K562 (cell line): ENCODE results near the gene RSU1. TPM values are rescaled to one million over a fixed set of nuclear protein-coding genes. Genes with fewer than 3 reads are reported as not detected.

Source experiments
- ATAC-seq: fragments of 200-7000 bp; cut with Tn5 transposase; 3 replicates; pipeline ENCODE4 v1.9.1; 2020; ENCODE audit warnings: moderate library complexity
- BruUV-seq: library from RNA; stranded (reverse); fragments of 400-500 nt; replicated peaks from 2 replicates; lab custom pipeline; 2021; lab: Mats Ljungman, UMichigan
- CTCF ChIA-PET: fragments of 300-600 bp; formaldehyde crosslinking; extraction: SDS; loops from one replicate; lab custom pipeline; 2021; ENCODE audit warnings: low intra/inter-chr PET ratio; lab: Yijun Ruan, JAX
- POLR2A ChIA-PET: fragments of 300-600, 350-650 bp; sonication (Branson Sonifier 250); formaldehyde crosslinking; extraction: SDS; loops from one replicate; lab custom pipeline; 2021; ENCODE audit warnings: antibody characterized with exemption, inconsistent platforms; lab: Yijun Ruan, JAX
- DNase-seq, 4 experiments: peaks; one replicate each; pipeline versions ENCODE4 v3.0.0 to v3.0.0-alpha.2; 2011 to 2018; ENCODE audit warnings: low spot score in 3 of 4, mixed read lengths in 3 of 4; ENCODE audit errors: extremely low read depth in 1 of 4
- FAIRE-seq: peaks from 2 replicates; lab custom pipeline; 2011; peaks lifted over from hg19 to GRCh38; lab: Jason Lieb, UNC
- H2AFZ ChIP-seq: 2 replicates; pipeline ENCODE4 v1.6.0; 2011; ENCODE audit warnings: low read depth, low read length, control low read depth, inconsistent platforms
- H3K27ac ChIP-seq: fragments of 200-600 bp; 3 replicates; pipeline ENCODE4 v1.8.0; 2011; ENCODE audit warnings: low read depth, mild to moderate bottlenecking, control low read depth, inconsistent platforms, low read length, moderate library complexity, mixed read lengths; ENCODE audit errors: extremely low read depth
- H3K27me3 ChIP-seq, 2 experiments: fragments of 300-600 bp in 1 of 2; 2 replicates in 1 of 2; 3 replicates in 1 of 2; pipeline versions ENCODE4 v1.6.0 to v1.8.0; 2011; ENCODE audit warnings: inconsistent platforms in 2 of 2, low read length in 2 of 2, mild to moderate bottlenecking in 1 of 2, mixed read lengths in 1 of 2, moderate library complexity in 1 of 2; ENCODE audit not compliant: control insufficient read depth in 2 of 2, insufficient read depth in 2 of 2
- H3K36me3 ChIP-seq: fragments of 300-600 bp; 3 replicates; pipeline ENCODE4 v1.8.0; 2011; ENCODE audit warnings: mild to moderate bottlenecking, low read length, inconsistent platforms; ENCODE audit not compliant: control insufficient read depth, insufficient read depth
- H3K4me1 ChIP-seq, 2 experiments: fragments of 200-600 bp in 1 of 2; replicated peaks in 1 of 2; 2 replicates in 1 of 2; 3 replicates in 1 of 2; pipeline versions ENCODE4 v1.5.1 to v1.8.0; 2011; ENCODE audit warnings: inconsistent platforms in 2 of 2, low read length in 2 of 2, mild to moderate bottlenecking in 1 of 2, mixed read lengths in 1 of 2, moderate library complexity in 1 of 2; ENCODE audit not compliant: control insufficient read depth in 2 of 2, insufficient read depth in 2 of 2
- H3K4me2 ChIP-seq: 2 replicates; pipeline ENCODE4 v1.6.1; 2011; ENCODE audit warnings: low read length, control low read depth, inconsistent platforms, mixed read lengths; ENCODE audit not compliant: insufficient read depth
- H3K4me3 ChIP-seq: fragments of 200-600 bp; sonication (generic), shearing (Covaris generic); 2 replicates; pipeline ENCODE4 v1.5.1; 2016; ENCODE audit warnings: control low read depth, inconsistent platforms
- H3K79me2 ChIP-seq: fragments of 200-600 bp; 3 replicates; pipeline ENCODE4 v1.8.0; 2011; ENCODE audit warnings: low read length, inconsistent platforms; ENCODE audit not compliant: control insufficient read depth, insufficient read depth
- H3K9ac ChIP-seq, 2 experiments: 2 replicates each; pipeline versions ENCODE4 v1.6.0 to v1.6.1; 2011; ENCODE audit warnings: low read depth in 2 of 2, low read length in 2 of 2, control low read depth in 1 of 2, inconsistent platforms in 1 of 2, mild to moderate bottlenecking in 1 of 2, mixed read lengths in 1 of 2; ENCODE audit not compliant: insufficient read depth in 1 of 2
- H3K9me1 ChIP-seq: one replicate; pipeline ENCODE4 v1.6.0; 2011; ENCODE audit warnings: inconsistent platforms, mild to moderate bottlenecking, low read length, moderate library complexity; ENCODE audit not compliant: control insufficient read depth, insufficient read depth
- H3K9me3 ChIP-seq: replicated peaks from 2 replicates; pipeline ENCODE4 v1.5.1; 2011; ENCODE audit warnings: low read depth, low read length, inconsistent platforms; ENCODE audit not compliant: control insufficient read depth, insufficient read depth
- H4K20me1 ChIP-seq: replicated peaks from 2 replicates; pipeline ENCODE4 v1.6.1; 2011; ENCODE audit warnings: low read length, inconsistent platforms, mixed read lengths; ENCODE audit not compliant: control insufficient read depth, insufficient read depth
- CREB1 ChIP-seq, 2 experiments: sonication (generic) in 1 of 2; formaldehyde crosslinking in 1 of 2; IDR thresholded peaks; 2 replicates each; pipeline versions ENCODE4 v1.6.1 to v1.8.0; 2012 to 2022; ENCODE audit warnings: inconsistent platforms in 1 of 2, mild to moderate bottlenecking in 1 of 2, missing genetic modification reagents in 1 of 2, moderate library complexity in 1 of 2
- FOS ChIP-seq: IDR thresholded peaks from 3 replicates; pipeline ENCODE4 v1.6.1; 2011; ENCODE audit not compliant: insufficient read length; ENCODE audit errors: extremely low read depth
- FOXA1 ChIP-seq: fragments of 450-650 bp; IDR thresholded peaks from 2 replicates; pipeline ENCODE4 v1.6.1; 2016; ENCODE audit warnings: mild to moderate bottlenecking, borderline replicate concordance
- JUN ChIP-seq, 2 experiments: sonication (generic) in 1 of 2; formaldehyde crosslinking in 1 of 2; IDR thresholded peaks; 2 replicates each; pipeline versions ENCODE4 v1.6.1 to v1.8.0; 2012 to 2022; ENCODE audit warnings: borderline replicate concordance in 2 of 2, mild to moderate bottlenecking in 2 of 2, improper control_type of control experiment in 1 of 2, low read depth in 1 of 2, low read length in 1 of 2, missing genetic modification reagents in 1 of 2
- KAT8 ChIP-seq: fragments of 450-650 bp; IDR thresholded peaks from 2 replicates; pipeline ENCODE4 v1.6.1; 2016; ENCODE audit warnings: low read depth, mild to moderate bottlenecking
- NCOR1 ChIP-seq: fragments of 450-650 bp; IDR thresholded peaks from 2 replicates; pipeline ENCODE4 v1.6.1; 2016; ENCODE audit warnings: mild to moderate bottlenecking, moderate library complexity
- POLR3G ChIP-seq: IDR thresholded peaks from 2 replicates; pipeline ENCODE4 v1.6.1; 2011; ENCODE audit not compliant: insufficient read length, insufficient replicate concordance; ENCODE audit errors: extremely low read depth
- SAFB2 ChIP-seq: fragments of 200-400 bp; formaldehyde crosslinking; IDR thresholded peaks from 2 replicates; pipeline ENCODE4 v1.6.1; 2018; ENCODE audit warnings: borderline replicate concordance, low read length, low read depth, moderate library complexity; ENCODE audit not compliant: severe bottlenecking
- ZC3H8 ChIP-seq: fragments of 450-650 bp; IDR thresholded peaks from 2 replicates; pipeline ENCODE4 v1.6.1; 2017
- ZEB2 ChIP-seq: fragments of 450-650 bp; IDR thresholded peaks from 2 replicates; pipeline ENCODE4 v1.6.1; 2016
- ZNF311 ChIP-seq: fragments of 250-450 bp; sonication (Bioruptor Pico); IDR thresholded peaks from 2 replicates; pipeline ENCODE4 v1.4.0; 2020; ENCODE audit warnings: mild to moderate bottlenecking, moderate library complexity
- ZNF583 ChIP-seq: fragments of 250-450 bp; sonication (Bioruptor Pico); IDR thresholded peaks from 2 replicates; pipeline ENCODE4 v1.4.0; 2020
- WGBS: fragments of 100-300 bp; shearing (Covaris generic); methylation state at CpG from one replicate; pipeline ENCODE4 v1.1.6; 2016; ENCODE audit warnings: low coverage, mixed read lengths; ENCODE audit not compliant: insufficient coverage; ENCODE audit errors: missing lambda C conversion rate; 5-methylcytosine and 5-hydroxymethylcytosine counted together
- in situ Hi-C: fragments of 300-500 bp; cut with MboI; formaldehyde crosslinking; loops from 4 replicates; pipeline ENCODE4 v1.15.0; 2018; ENCODE audit warnings: inconsistent platforms, mixed read lengths
- intact Hi-C: fragments of 100-400 bp; cut with micrococcal nuclease; formaldehyde crosslinking; loops from 2 replicates; pipeline ENCODE4 v1.14.2; 2022
- polyA plus RNA-seq, 8 experiments: library from polyadenylated mRNA; depleted of rRNA in 4 of 8; stranded (reverse) in 5 of 8; unstranded in 3 of 8; fragments of >200 nt; fragmentation: Nextera tagmentation in 2 of 8; fragmentation: Illumina TruSeq in 1 of 8; extraction: Ambion mirVana in 2 of 8; extraction: Trizol in 1 of 8; gene quantifications; 2 replicates each; pipeline versions ENCODE4 v1.2.1 to v1.2.3, GENCODE V29; 2011 to 2014; ENCODE audit warnings: inconsistent platforms in 1 of 8, missing spikeins in 1 of 8
- total RNA-seq, 7 experiments: library from RNA; depleted of rRNA in 6 of 7; stranded (reverse); fragments of >200 nt in 6 of 7; fragmentation: Illumina TruSeq in 2 of 7; extraction: Trizol in 2 of 7; gene quantifications; 2 replicates each; pipeline versions ENCODE4 v1.2.1 to v1.2.3, GENCODE V29; 2011 to 2021; ENCODE audit warnings: low replicate concordance in 1 of 7
- TF ChIP-seq, protein P1 (sequence below): fragments of 450-650 bp; IDR thresholded peaks from 2 replicates; pipeline ENCODE4 v1.6.1; 2016
- TF ChIP-seq, protein P2 (sequence below), 2 experiments: fragments of 450-650 bp in 1 of 2; sonication (generic) in 1 of 2; formaldehyde crosslinking; conservative IDR thresholded peaks; 2 replicates each; pipeline versions ENCODE4 v1.4.0 to v1.8.1; 2020 to 2022; ENCODE audit warnings: mild to moderate bottlenecking in 1 of 2, missing genetic modification reagents in 1 of 2
- TF ChIP-seq, protein P3 (sequence below), 2 experiments: IDR thresholded peaks in 1 of 2; conservative IDR thresholded peaks in 1 of 2; 2 replicates each; pipeline ENCODE4 v1.6.1; 2016; ENCODE audit warnings: low read depth in 2 of 2, mild to moderate bottlenecking in 1 of 2, missing compliant biosample characterization in 1 of 2, missing genetic modification characterization in 1 of 2, moderate library complexity in 1 of 2
- TF ChIP-seq, protein P4 (sequence below), 2 experiments: fragments of 450-650 bp in 1 of 2; sonication (generic) in 1 of 2; formaldehyde crosslinking in 1 of 2; IDR thresholded peaks in 1 of 2; conservative IDR thresholded peaks in 1 of 2; 2 replicates each; pipeline versions ENCODE4 v1.6.1 to v1.8.1; 2016 to 2023; ENCODE audit warnings: mild to moderate bottlenecking in 2 of 2, moderate library complexity in 2 of 2, inconsistent platforms in 1 of 2, missing genetic modification reagents in 1 of 2

RSU1 gene
- total and polyA plus RNA-seq, 9 of the 15 experiments (the other 6 are each of a cell fraction or from before 2014, with no cell fraction given): 18.8 to 67.3 (median 31.5) TPM

DNA sequence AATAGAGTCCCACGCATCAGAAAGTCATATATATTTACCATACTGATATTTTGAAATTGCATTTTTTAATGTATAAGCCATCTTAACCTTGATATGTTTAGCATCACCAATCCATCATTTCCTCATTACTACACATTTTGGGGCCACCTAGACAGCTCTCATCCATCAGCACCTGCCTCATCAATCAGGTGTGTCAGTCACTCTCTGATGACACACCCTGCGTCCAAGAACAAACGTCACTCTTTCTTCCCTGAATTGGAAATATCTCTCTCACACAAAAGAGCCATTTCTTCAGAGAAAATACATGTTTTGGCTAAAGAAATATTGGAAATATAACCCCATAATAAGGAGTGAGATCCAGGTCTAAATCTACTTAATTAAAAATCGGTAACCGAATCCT lies 38.9 kb upstream of the RSU1 start:
- Histone ChIP-seq H3K27ac (no peak overlapping the region), H3K9me3 (no peaks in the 10 kb centered on the region), H3K4me1 (no peaks in the 10 kb centered on the region), H3K27me3 (no peaks in the 10 kb centered on the region), H3K9ac (no peak overlapping the region), H3K36me3 (no peaks in the 10 kb centered on the region), H3K79me2 (no peaks in the 10 kb centered on the region), H4K20me1 (no peaks in the 10 kb centered on the region), H2AFZ (no peak overlapping the region), H3K4me2 (no peak overlapping the region), H3K9me1 (no peaks in the 10 kb centered on the region), H3K4me3 (no peak overlapping the region)
- 13% methylated on average over 5 of the region's 5 CpGs for WGBS
- DNase-seq (no peak), ATAC-seq (no peak), FAIRE-seq (no peak)
- ChIA-PET CTCF (interaction anchor here (0.7 kb wide), 1 partner anchor 1109 kb away, joined by 3 read pairs; no protein-coding TSS in a partner anchor), POLR2A (interaction anchor here (1.5 kb wide), 1 partner anchor 8 kb away, joined by 4 read pairs; no protein-coding TSS in a partner anchor)
- BruUV-seq: no TSS peak
- in situ Hi-C loops: no loop called here
- intact Hi-C loops: no loop called here
- no peak for TF ChIP-seq ZNF583 (CRISPR knock-in tag)
- no peak for TF ChIP-seq ZNF311 (CRISPR knock-in tag)
- no peak for TF ChIP-seq JUN (IDR thresholded peaks at IDR 0.05; ENCODE audit: borderline replicate concordance, low read depth, low read length)
- TF ChIP-seq JUN (CRISPR knock-in tag; IDR thresholded peaks at IDR 0.05; ENCODE audit: borderline replicate concordance): no peak
- TF ChIP-seq CREB1 (IDR thresholded peaks at IDR 0.05): peak; percentile 28; the same call in 1 of the 2 replicates
- TF ChIP-seq CREB1 (CRISPR knock-in tag; IDR thresholded peaks at IDR 0.05): no peak
- TF ChIP-seq, protein P1, sequence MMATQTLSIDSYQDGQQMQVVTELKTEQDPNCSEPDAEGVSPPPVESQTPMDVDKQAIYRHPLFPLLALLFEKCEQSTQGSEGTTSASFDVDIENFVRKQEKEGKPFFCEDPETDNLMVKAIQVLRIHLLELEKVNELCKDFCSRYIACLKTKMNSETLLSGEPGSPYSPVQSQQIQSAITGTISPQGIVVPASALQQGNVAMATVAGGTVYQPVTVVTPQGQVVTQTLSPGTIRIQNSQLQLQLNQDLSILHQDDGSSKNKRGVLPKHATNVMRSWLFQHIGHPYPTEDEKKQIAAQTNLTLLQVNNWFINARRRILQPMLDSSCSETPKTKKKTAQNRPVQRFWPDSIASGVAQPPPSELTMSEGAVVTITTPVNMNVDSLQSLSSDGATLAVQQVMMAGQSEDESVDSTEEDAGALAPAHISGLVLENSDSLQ: peak; percentile 60
- TF ChIP-seq KAT8: no peak
- no peak for TF ChIP-seq SAFB2
- TF ChIP-seq POLR3G: no peak
- TF ChIP-seq, protein P2, sequence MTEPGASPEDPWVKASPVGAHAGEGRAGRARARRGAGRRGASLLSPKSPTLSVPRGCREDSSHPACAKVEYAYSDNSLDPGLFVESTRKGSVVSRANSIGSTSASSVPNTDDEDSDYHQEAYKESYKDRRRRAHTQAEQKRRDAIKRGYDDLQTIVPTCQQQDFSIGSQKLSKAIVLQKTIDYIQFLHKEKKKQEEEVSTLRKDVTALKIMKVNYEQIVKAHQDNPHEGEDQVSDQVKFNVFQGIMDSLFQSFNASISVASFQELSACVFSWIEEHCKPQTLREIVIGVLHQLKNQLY (CRISPR knock-in tag; conservative IDR thresholded peaks at IDR 0.05): no peak
- TF ChIP-seq FOS: no peak
- TF ChIP-seq NCOR1: no peak
- TF ChIP-seq ZC3H8: no peak
- 0 out of 2 replicates have a peak, but pooled peaks have one; percentile 38 for TF ChIP-seq ZEB2
- TF ChIP-seq, protein P3, sequence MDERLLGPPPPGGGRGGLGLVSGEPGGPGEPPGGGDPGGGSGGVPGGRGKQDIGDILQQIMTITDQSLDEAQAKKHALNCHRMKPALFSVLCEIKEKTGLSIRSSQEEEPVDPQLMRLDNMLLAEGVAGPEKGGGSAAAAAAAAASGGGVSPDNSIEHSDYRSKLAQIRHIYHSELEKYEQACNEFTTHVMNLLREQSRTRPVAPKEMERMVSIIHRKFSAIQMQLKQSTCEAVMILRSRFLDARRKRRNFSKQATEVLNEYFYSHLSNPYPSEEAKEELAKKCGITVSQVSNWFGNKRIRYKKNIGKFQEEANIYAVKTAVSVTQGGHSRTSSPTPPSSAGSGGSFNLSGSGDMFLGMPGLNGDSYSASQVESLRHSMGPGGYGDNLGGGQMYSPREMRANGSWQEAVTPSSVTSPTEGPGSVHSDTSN (CRISPR knock-in tag; IDR thresholded peaks at IDR 0.05; ENCODE audit: low read depth): no peak
- TF ChIP-seq, protein P3 (tag; conservative IDR thresholded peaks at IDR 0.05; ENCODE audit: low read depth): peak; percentile 69; the same call in 1 of the 2 replicates
- TF ChIP-seq FOXA1: no peak
- TF ChIP-seq, protein P4, sequence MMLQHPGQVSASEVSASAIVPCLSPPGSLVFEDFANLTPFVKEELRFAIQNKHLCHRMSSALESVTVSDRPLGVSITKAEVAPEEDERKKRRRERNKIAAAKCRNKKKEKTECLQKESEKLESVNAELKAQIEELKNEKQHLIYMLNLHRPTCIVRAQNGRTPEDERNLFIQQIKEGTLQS (IDR thresholded peaks at IDR 0.05): 0 out of 2 replicates have a peak, but pooled peaks have one; percentile 41
- TF ChIP-seq, protein P4 (CRISPR knock-in tag; conservative IDR thresholded peaks at IDR 0.05): no peak
